ENCODE measurements around the gene MPP3. TPM values are rescaled to one million over a fixed set of nuclear protein-coding genes. Genes with fewer than 3 reads are reported as not detected.

Gene MPP3
- total RNA-seq, 1 donor from 2014 or later: 37.0 TPM

- Histone ChIP-seq H3K27ac (no peak overlapping the region), H3K4me1 (peaks cover 0 to 17% of the 10 kb centered on the region in 2 donors), H3K4me3 (no peak overlapping the region), H3K27me3 (no peaks in the 10 kb centered on the region), H3K9me3 (no peaks in the 10 kb centered on the region), H3K36me3 (no peaks in the 10 kb centered on the region)
- no peak for DNase-seq (ENCODE audit: low spot score in 2 of 2)
- intact Hi-C loops (cut with DNase I): no loop called here
- TF ChIP-seq, protein P1, sequence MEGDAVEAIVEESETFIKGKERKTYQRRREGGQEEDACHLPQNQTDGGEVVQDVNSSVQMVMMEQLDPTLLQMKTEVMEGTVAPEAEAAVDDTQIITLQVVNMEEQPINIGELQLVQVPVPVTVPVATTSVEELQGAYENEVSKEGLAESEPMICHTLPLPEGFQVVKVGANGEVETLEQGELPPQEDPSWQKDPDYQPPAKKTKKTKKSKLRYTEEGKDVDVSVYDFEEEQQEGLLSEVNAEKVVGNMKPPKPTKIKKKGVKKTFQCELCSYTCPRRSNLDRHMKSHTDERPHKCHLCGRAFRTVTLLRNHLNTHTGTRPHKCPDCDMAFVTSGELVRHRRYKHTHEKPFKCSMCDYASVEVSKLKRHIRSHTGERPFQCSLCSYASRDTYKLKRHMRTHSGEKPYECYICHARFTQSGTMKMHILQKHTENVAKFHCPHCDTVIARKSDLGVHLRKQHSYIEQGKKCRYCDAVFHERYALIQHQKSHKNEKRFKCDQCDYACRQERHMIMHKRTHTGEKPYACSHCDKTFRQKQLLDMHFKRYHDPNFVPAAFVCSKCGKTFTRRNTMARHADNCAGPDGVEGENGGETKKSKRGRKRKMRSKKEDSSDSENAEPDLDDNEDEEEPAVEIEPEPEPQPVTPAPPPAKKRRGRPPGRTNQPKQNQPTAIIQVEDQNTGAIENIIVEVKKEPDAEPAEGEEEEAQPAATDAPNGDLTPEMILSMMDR (IDR thresholded peaks at IDR 0.05): no peak
Observed at GRCh38 chr17:43864161-43864984, 31.4 kb upstream of the MPP3 start.

DNA sequence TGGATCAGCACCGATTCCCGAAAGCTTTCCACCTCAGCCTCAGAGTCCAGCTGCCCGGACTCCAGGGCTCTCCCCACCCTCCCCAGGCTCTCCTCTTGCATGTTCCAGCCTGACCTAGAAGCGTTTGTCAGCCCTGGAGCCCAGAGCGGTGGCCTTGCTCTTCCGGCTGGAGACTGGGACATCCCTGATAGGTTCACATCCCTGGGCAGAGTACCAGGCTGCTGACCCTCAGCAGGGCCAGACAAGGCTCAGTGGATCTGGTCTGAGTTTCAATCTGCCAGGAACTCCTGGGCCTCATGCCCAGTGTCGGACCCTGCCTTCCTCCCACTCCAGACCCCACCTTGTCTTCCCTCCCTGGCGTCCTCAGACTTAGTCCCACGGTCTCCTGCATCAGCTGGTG lies 29.0 kb upstream of the MPP3 start:
- intact Hi-C loops (cut with DNase I): no loop called here
- H3K4me3 ChIP-seq: no peak overlapping the region
- H3K36me3 ChIP-seq: no peaks in the 10 kb centered on the region
- peaks cover 0 to 17% of the 10 kb centered on the region in 2 donors for H3K4me1 ChIP-seq
- TF ChIP-seq, protein P1 (IDR thresholded peaks at IDR 0.05): no peak
- DNase-seq (ENCODE audit: low spot score in 2 of 2): no peak
- H3K9me3 ChIP-seq: no peaks in the 10 kb centered on the region
- no peaks in the 10 kb centered on the region for H3K27me3 ChIP-seq
- peak overlapping the region; percentile 52 to 71 for H3K27ac ChIP-seq

DNA sequence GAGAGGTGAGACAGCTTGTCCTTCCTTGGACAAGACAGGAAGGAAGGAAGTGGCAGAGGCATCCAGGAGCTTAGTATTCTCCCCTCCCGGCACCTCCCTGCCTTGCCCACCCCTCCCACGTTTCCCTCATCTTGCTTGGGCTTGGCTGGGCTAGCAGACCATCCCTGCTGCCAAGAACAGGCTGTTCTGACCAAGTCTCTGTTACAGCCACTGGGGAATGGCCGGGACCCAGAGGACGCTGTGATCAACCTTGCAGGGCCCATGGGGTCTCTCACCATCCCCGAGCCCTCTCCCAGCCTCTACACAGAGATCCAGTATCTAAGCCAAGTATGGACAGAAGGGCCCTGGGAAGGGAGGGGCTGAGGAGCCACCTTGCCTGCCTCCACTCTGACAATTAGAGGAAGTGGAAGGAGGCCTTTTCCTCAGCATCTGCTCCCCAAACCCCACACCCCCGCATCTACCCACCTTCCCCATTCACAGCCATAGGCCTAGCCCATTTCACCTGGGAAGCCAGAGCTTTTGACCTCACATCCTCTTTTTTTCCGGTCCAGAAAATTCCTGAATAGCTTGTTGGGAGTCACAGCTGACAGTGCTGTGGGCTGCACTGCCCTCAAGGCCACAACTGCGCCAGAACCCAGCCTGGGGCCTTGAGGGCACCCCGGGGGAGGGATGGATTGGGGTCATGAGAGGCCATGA lies 28.1 kb upstream of the MPP3 start:
- H3K4me3 ChIP-seq: no peak overlapping the region
- intact Hi-C loops (cut with DNase I): no loop called here
- TF ChIP-seq, protein P1 (IDR thresholded peaks at IDR 0.05): no peak
- peak in 1 of 2 donors; percentile 71 for DNase-seq (ENCODE audit: low spot score in 2 of 2)
- peak overlapping the region; percentile 52 to 71 for H3K27ac ChIP-seq
- H3K27me3 ChIP-seq: no peaks in the 10 kb centered on the region
- H3K9me3 ChIP-seq: no peaks in the 10 kb centered on the region
- peaks cover 0 to 17% of the 10 kb centered on the region in 2 donors for H3K4me1 ChIP-seq
- no peaks in the 10 kb centered on the region for H3K36me3 ChIP-seq

DNA sequence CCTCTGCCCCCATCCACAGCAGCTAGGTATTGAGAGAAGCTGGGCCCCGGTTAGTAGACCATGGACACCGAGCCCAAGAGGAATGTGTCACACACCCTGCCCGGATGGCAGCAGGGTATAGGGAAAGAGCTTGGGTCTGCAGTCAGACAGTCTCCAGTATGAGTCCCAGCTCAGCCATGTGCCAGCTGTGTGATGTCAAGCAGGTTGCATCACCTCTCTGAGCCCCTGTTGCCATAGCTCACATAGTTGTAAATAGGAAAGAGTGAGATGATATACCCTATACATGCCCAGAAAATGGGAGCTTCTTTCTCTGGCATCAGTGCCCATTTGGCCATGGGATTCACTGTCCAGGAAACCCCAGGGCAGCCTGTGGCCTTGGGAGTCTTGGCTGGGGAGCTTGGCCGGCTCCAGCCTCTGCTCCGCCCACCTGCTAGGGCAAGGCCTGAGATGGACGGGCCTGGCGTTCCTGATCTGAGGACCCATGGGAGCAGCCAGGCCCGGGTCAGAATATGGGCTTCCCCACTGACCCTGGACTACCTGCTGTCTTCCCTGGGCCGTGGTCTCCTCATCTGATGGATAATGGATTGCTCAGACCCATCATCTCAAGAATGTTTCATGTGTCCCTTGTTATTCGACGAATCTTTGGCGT lies 27.3 kb upstream of the MPP3 start:
- intact Hi-C loops (cut with DNase I): no loop called here
- DNase-seq (ENCODE audit: low spot score in 2 of 2): no peak
- Histone ChIP-seq H3K9me3 (no peaks in the 10 kb centered on the region), H3K27me3 (no peaks in the 10 kb centered on the region), H3K4me3 (no peak overlapping the region), H3K27ac (peak overlapping the region; percentile 52 to 71), H3K36me3 (no peaks in the 10 kb centered on the region), H3K4me1 (peaks cover 0 to 17% of the 10 kb centered on the region in 2 donors)
- TF ChIP-seq, protein P1 (IDR thresholded peaks at IDR 0.05): no peak

DNA sequence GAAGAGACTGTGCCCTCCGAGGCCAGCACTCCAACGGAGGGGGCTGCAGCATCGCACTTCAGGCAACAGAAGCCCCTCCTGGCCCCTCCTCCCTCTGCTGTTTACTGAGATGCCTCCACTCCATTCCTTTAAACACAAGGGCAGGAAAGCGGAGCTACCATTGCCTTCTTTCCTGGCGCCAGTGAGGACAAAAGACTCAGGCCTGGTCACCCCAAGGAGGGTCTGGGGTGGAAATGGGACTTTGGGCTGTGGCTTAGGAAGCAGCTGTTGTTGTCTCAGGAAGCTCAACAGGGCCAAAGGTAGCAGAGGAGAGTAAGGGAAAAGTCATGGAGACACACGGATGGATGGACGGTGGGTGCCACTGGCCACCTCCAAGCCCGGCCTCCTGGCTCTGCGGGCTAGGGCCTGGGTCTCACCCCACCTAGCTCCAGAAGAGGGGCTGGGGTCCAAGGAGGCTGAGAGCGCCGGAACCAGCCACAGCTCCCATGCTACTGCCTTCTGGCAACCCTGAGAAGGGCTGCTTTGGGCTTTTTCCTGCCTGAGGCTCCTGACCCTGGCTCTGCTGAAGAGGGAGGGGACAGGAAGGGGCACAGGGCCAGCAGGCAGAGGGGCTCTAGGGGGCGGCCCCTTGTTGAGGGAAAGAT lies 25.1 kb upstream of the MPP3 start:
- no peak overlapping the region for H3K27ac ChIP-seq
- no peak overlapping the region for H3K4me3 ChIP-seq
- no peaks in the 10 kb centered on the region for H3K9me3 ChIP-seq
- intact Hi-C loops (cut with DNase I): no loop called here
- no peaks in the 10 kb centered on the region for H3K27me3 ChIP-seq
- TF ChIP-seq, protein P1 (IDR thresholded peaks at IDR 0.05): no peak
- no peaks in the 10 kb centered on the region for H3K36me3 ChIP-seq
- no peak for DNase-seq (ENCODE audit: low spot score in 2 of 2)
- H3K4me1 ChIP-seq: peaks cover 0 to 17% of the 10 kb centered on the region in 2 donors

Measured in ascending aorta (tissue), 2 donors.